ENCODE measurements around the gene ZDHHC8.

The ZDHHC8 gene

GRCh38 chr22:20099099-20099711 lies 32.4 kb upstream of the ZDHHC8 start:
- DNase-seq = no peak

GRCh38 chr22:20101638-20102037 lies 30.0 kb upstream of the ZDHHC8 start:
- DNase-seq = no peak

- no peak for DNase-seq
These were observed 29.3 kb upstream of the ZDHHC8 start for GRCh38 chr22:20102203-20102780.

GRCh38 chr22:20105456-20106204 lies 26.0 kb upstream of the ZDHHC8 start:
- no peak for DNase-seq

GRCh38 chr22:20106205-20106848 lies 25.3 kb upstream of the ZDHHC8 start:
- DNase-seq = no peak

GRCh38 chr22:20106849-20107237 lies 24.8 kb upstream of the ZDHHC8 start:
- DNase-seq = no peak

- DNase-seq = no peak
These were observed 24.1 kb upstream of the ZDHHC8 start for GRCh38 chr22:20107471-20107901.

GRCh38 chr22:20107951-20108756 lies 23.4 kb upstream of the ZDHHC8 start:
- DNase-seq = no peak

GRCh38 chr22:20108757-20109230 lies 22.8 kb upstream of the ZDHHC8 start:
- DNase-seq = no peak

GRCh38 chr22:20109411-20110358 lies 21.9 kb upstream of the ZDHHC8 start:
- DNase-seq = no peak

GRCh38 chr22:20110359-20110985 lies 21.1 kb upstream of the ZDHHC8 start:
- no peak for DNase-seq

- DNase-seq = no peak
These were observed 20.4 kb upstream of the ZDHHC8 start for GRCh38 chr22:20111045-20111688.

GRCh38 chr22:20111689-20112622 lies 19.6 kb upstream of the ZDHHC8 start:
- DNase-seq = no peak

GRCh38 chr22:20112623-20113511 lies 18.7 kb upstream of the ZDHHC8 start:
- no peak for DNase-seq

GRCh38 chr22:20113551-20114310 lies 17.9 kb upstream of the ZDHHC8 start:
- DNase-seq = no peak

- DNase-seq = no peak
These were observed 16.8 kb upstream of the ZDHHC8 start for GRCh38 chr22:20114506-20115475.
